Endothelial cell of umbilical vein (primary cell): Measurements from ENCODE around the gene ANKRD44.

ENCODE experiments used
- CTCF ChIP-seq, 2 donors: IDR thresholded peaks; 1 replicate in 1 of 2; 2 replicates in 1 of 2; pipeline ENCODE4 v1.5.1; 2011; ENCODE audit warnings: low read length in 2 of 2, mild to moderate bottlenecking in 2 of 2, moderate library complexity in 2 of 2, control low read depth in 1 of 2, inconsistent platforms in 1 of 2, low read depth in 1 of 2; ENCODE audit not compliant: insufficient read depth in 1 of 2; ENCODE audit errors: extremely low read depth in 1 of 2
- EZH2 ChIP-seq: IDR thresholded peaks from 2 replicates; pipeline ENCODE4 v1.6.1; 2012; ENCODE audit warnings: borderline replicate concordance, low read depth, mild to moderate bottlenecking, moderate library complexity, low read length, inconsistent platforms; ENCODE audit not compliant: severe bottlenecking

- TF ChIP-seq EZH2 (no peak), CTCF (IDR thresholded peaks at IDR 0.05; ENCODE audit: extremely low read depth in 1 of 2, insufficient read depth in 1 of 2, low read depth in 1 of 2, low read length in 2 of 2) (no peak)
Observed at GRCh38 chr2:197236816-197237215, 73.8 kb downstream of the ANKRD44 start.
